NT2/D1 (cell line): Measurements from ENCODE around the gene FAM124B.

Experiments
- SUZ12 ChIP-seq: IDR thresholded peaks from 2 replicates; pipeline ENCODE4 v1.6.1; 2011; ENCODE audit not compliant: insufficient read length, insufficient read depth; ENCODE audit errors: extremely low read depth
- ZNF274 ChIP-seq: IDR thresholded peaks from 2 replicates; pipeline ENCODE4 v1.6.1; 2011; ENCODE audit warnings: mild to moderate bottlenecking, low read depth, low read length

DNA sequence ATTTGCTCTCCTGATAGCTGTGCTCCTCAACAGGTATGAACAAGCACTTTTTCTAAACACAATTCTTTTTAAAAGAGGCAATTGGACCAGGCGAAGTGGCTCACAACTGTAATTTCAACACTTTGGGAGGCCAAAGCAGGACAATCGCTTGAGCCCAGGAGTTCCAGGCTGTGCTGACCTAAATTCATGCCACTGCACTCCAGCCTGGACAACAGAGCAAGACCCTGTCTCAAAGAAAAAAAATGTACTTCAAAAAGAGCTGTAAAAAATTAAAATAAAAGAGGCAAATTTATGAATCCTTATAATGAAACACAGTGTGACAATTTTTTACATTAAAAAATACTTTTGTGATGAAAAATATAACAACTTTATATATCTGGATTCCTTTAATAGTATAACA is 1.8 kb upstream of the FAM124B start:
- TF ChIP-seq SUZ12 (no peak), ZNF274 (no peak)
